ENCODE measurements around the gene GUCY1A1. TPM values are rescaled to one million over a fixed set of nuclear protein-coding genes. Genes with fewer than 3 reads are reported as not detected.

The GUCY1A1 gene
- total RNA-seq, 2 donors from 2014 or later, result 7.6 to 20.0 TPM

DNA sequence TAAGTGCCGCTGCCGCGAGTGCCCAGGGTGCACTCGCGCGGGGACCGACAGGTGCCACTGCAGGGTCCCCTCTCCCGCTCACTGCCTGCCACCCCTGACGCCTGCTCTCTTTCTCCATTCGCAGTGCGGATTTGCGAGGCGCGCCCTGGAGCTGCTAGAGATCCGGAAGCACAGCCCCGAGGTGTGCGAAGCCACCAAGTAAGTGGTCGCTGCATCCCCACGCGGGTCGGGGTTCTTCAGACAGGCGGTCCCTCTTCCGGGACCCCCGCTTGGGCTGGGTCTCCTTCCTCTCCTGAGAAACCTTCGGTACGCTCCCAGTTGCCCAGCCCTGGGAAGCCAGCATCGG lies 547 bp downstream of the GUCY1A1 start:
- Histone ChIP-seq H3K27ac (peak overlapping the region; percentile 74 to 89 (median 78)), H3K9me3 (no peaks in the 10 kb centered on the region), H3K27me3 (no peaks in the 10 kb centered on the region), H3K36me3 (replicated peaks in 1 of 2; ENCODE audit: insufficient read depth in 1 of 2, low read depth in 2 of 2) (no peaks in the 10 kb centered on the region), H3K4me1 (peaks cover 21% of the 10 kb centered on the region), H3K4me3 (peak overlapping the region; percentile 35 to 58)
- ATAC-seq, result peak; percentile 76
- peak in 2 of 3 donors; percentile 35 to 61 for TF ChIP-seq POLR2A (IDR thresholded peaks at IDR 0.05)
- TF ChIP-seq, protein P1, sequence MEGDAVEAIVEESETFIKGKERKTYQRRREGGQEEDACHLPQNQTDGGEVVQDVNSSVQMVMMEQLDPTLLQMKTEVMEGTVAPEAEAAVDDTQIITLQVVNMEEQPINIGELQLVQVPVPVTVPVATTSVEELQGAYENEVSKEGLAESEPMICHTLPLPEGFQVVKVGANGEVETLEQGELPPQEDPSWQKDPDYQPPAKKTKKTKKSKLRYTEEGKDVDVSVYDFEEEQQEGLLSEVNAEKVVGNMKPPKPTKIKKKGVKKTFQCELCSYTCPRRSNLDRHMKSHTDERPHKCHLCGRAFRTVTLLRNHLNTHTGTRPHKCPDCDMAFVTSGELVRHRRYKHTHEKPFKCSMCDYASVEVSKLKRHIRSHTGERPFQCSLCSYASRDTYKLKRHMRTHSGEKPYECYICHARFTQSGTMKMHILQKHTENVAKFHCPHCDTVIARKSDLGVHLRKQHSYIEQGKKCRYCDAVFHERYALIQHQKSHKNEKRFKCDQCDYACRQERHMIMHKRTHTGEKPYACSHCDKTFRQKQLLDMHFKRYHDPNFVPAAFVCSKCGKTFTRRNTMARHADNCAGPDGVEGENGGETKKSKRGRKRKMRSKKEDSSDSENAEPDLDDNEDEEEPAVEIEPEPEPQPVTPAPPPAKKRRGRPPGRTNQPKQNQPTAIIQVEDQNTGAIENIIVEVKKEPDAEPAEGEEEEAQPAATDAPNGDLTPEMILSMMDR (IDR thresholded peaks at IDR 0.05), result peak in 5 of 7 experiments; percentile 8 to 26 (median 20)
- WGBS, 2 donors, result 0 to 1% methylated on average over 14 to 19 of the region's 27 CpGs
- peak; percentile 56 to 67 (median 64) for DNase-seq
- intact Hi-C loops (cut with DNase I), result no loop called here

DNA sequence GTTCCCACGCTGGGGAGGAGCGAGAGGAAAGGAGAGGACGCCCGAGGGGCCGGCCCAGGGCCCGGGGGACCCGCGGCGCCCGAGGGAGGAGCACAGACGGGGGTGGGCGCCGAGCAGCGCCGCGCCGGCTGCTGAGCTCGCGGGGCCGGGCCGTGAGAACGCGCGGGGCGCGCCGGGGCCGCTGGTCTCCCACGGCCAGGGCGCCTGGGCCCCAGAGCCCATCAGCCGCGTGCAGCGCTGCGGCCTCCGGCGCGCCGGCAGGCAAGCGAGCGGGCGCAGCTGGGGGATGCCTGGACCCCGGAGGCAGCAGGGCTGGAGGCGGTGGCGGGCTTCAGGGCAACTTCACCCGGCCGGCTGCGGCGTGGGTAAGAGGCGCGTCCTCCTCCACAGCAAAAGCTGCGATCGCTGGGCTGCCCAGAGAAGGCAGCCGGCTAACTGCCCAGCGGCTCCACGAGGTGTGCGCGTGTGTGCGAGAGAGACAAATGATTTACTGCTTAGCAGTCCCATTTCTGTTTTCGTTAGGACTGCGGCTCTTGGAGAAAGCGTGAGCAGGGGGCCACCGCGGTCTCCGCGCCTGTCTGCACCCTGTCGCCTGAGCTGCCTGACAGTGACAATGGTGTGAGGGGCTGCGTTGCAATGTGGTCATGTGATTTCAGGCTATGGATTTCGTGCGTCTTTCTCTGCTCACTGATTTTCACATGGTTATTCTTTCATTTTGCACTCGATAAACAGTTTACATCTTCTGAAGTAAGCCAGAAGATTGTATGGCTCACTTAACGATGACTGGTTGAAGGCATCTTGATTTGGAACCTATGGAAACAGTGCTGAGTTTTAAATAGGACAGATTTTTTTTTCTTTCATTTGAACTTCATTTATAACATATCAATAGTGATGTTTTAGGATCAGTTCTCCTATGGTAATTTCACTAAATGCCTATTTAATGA lies 1.2 kb downstream of the GUCY1A1 start:
- peak overlapping the region in 1 of 2 donors; percentile 35 for H3K4me3 ChIP-seq
- TF ChIP-seq, protein P1 (IDR thresholded peaks at IDR 0.05), result no peak
- no peak for TF ChIP-seq POLR2A (IDR thresholded peaks at IDR 0.05)
- H3K4me1 ChIP-seq, result peaks cover 21% of the 10 kb centered on the region
- DNase-seq, result peak; percentile 36 to 50 (median 40)
- no peaks in the 10 kb centered on the region for H3K36me3 ChIP-seq (replicated peaks in 1 of 2; ENCODE audit: insufficient read depth in 1 of 2, low read depth in 2 of 2)
- no peaks in the 10 kb centered on the region for H3K9me3 ChIP-seq
- intact Hi-C loops (cut with DNase I), result no loop called here
- no peaks in the 10 kb centered on the region for H3K27me3 ChIP-seq
- 1% methylated on average over 19 to 69 of the region's 71 CpGs for WGBS, 2 donors
- peak; percentile 72 for ATAC-seq
- H3K27ac ChIP-seq, result peak overlapping the region; percentile 74 to 89 (median 78)

DNA sequence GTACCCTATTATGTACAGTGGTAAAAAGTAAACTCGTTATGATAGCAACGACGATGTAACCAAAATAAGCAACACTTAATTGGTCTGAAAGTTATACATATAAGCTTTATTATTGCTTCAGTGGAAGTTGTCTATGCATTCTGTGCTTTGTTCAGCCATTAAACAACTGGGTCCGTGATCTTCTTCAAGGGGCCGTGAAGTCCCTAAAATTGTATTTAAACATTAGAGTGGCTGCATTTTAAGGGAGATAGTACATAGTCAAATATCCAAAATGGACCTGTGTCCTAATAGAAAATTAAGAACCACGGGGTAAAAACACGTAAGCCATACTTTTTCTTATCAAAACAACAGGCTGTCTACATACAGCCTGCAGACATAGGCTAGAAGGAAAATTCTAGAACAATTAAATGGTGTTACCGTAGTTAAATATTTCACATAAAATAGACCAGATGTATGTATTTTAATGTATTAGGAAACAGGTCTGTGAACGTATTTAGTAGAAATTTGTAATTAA lies 2.1 kb downstream of the GUCY1A1 start:
- DNase-seq, result no peak
- peak overlapping the region in 3 of 4 donors; percentile 74 to 89 (median 82) for H3K27ac ChIP-seq
- no peak for ATAC-seq
- H3K36me3 ChIP-seq (replicated peaks in 1 of 2; ENCODE audit: insufficient read depth in 1 of 2, low read depth in 2 of 2), result no peaks in the 10 kb centered on the region
- H3K9me3 ChIP-seq, result no peaks in the 10 kb centered on the region
- H3K27me3 ChIP-seq, result no peaks in the 10 kb centered on the region
- TF ChIP-seq, protein P1 (IDR thresholded peaks at IDR 0.05), result no peak
- no peak for TF ChIP-seq POLR2A (IDR thresholded peaks at IDR 0.05)
- intact Hi-C loops (cut with DNase I), result no loop called here
- peak overlapping the region in 1 of 2 donors; percentile 35 for H3K4me3 ChIP-seq
- WGBS, 2 donors, result 30 to 47% methylated on average over 9 of the region's 9 CpGs
- H3K4me1 ChIP-seq, result peaks cover 21% of the 10 kb centered on the region

DNA sequence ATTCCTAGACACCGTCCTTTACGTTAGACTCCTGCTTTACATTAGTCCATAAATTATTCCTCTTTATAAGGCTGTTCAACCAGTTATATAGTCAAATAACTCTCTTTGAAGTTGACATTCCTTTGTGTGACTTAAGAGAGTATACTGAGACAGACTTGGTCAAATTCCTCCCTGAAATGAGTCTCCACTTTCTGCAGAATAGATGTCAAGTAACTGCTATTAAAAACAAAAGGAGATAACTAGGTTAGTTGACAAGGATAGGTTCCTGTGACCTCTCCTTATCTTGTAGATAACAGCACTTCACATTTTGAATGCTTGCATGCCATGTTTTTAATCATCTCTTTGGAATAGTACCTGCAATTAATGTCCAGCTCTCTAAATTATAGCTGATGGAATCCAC lies 5.7 kb downstream of the GUCY1A1 start:
- TF ChIP-seq, protein P1 (IDR thresholded peaks at IDR 0.05), result no peak
- no peak for TF ChIP-seq POLR2A (IDR thresholded peaks at IDR 0.05)
- no peaks in the 10 kb centered on the region for H3K9me3 ChIP-seq
- H3K4me3 ChIP-seq, result no peak overlapping the region
- no peaks in the 10 kb centered on the region for H3K36me3 ChIP-seq (replicated peaks in 1 of 2; ENCODE audit: insufficient read depth in 1 of 2, low read depth in 2 of 2)
- no peaks in the 10 kb centered on the region for H3K27me3 ChIP-seq
- WGBS, 2 donors, result 60 to 65% methylated on average over 2 of the region's 2 CpGs
- ATAC-seq (no peak), DNase-seq (no peak)
- intact Hi-C loops (cut with DNase I), result no loop called here
- peak overlapping the region in 1 of 4 donors; percentile 89 for H3K27ac ChIP-seq
- peaks cover 34% of the 10 kb centered on the region for H3K4me1 ChIP-seq
